HCT116 (cell line): ENCODE results near the gene ACACA. TPM values are rescaled to one million over a fixed set of nuclear protein-coding genes. Genes with fewer than 3 reads are reported as not detected.

ENCODE experiments used
- ATAC-seq: fragments of 200-7000 bp; cut with Tn5 transposase; 2 replicates; pipeline ENCODE4 v1.9.1; 2020; ENCODE audit warnings: mild to moderate bottlenecking, moderate library complexity
- BruUV-seq: library from RNA; stranded (reverse); fragments of 400-500 nt; replicated peaks from 2 replicates; lab custom pipeline; 2021; lab: Mats Ljungman, UMichigan
- CTCF ChIA-PET: fragments of 300-600 bp; sonication (Branson Sonifier 250); formaldehyde crosslinking; loops from one replicate; lab custom pipeline; 2021; ENCODE audit warnings: antibody characterized with exemption; lab: Charles Lee
- POLR2A ChIA-PET: fragments of 300-600, 350-600 bp; sonication (Branson Sonifier 250); formaldehyde crosslinking; loops from one replicate; lab custom pipeline; 2021; ENCODE audit warnings: antibody characterized with exemption; lab: Charles Lee
- RAD21 ChIA-PET, 2 experiments: fragments of 300-600 bp; sonication (Branson Sonifier 250); formaldehyde crosslinking; loops; one replicate each; lab custom pipeline; 2023; ENCODE audit warnings: low total read pairs in 2 of 2; ENCODE audit not compliant: uncharacterized antibody in 2 of 2, unreplicated experiment in 2 of 2, low non-redundant PET in 1 of 2; lab: Charles Lee
- DNase-seq: peaks from one replicate; pipeline ENCODE4 v3.0.0-alpha.2; 2010; ENCODE audit warnings: low read depth, low spot score
- H2AFZ ChIP-seq: fragments of 200-600 bp; shearing (Covaris generic), sonication (generic); 2 replicates; pipeline ENCODE4 v1.6.1; 2017; ENCODE audit warnings: low read depth, mixed run types, mixed read lengths, antibody characterized with exemption, low read length; ENCODE audit not compliant: poor library complexity, severe bottlenecking
- H3K27ac ChIP-seq: 2 replicates; pipeline ENCODE4 v1.5.1; 2012; ENCODE audit warnings: low read depth, low read length
- H3K27me3 ChIP-seq: fragments of 200-600 bp; sonication (generic); 2 replicates; pipeline ENCODE4 v1.6.1; 2016; ENCODE audit warnings: mixed run types, low read length, mixed read lengths; ENCODE audit not compliant: insufficient read depth
- H3K36me3 ChIP-seq, 2 experiments: fragments of 200-500 bp in 1 of 2; fragments of 200-600 bp in 1 of 2; sonication (Bioruptor generic) in 1 of 2; sonication (generic) in 1 of 2; 2 replicates each; pipeline versions ENCODE4 v1.5.1 to v1.6.1; 2014 to 2016; ENCODE audit warnings: low read length in 2 of 2, inconsistent platforms in 1 of 2, mixed read lengths in 1 of 2, mixed run types in 1 of 2; ENCODE audit not compliant: insufficient read depth in 2 of 2, control insufficient read depth in 1 of 2
- H3K4me1 ChIP-seq, 2 experiments: fragments of 200-600 bp in 1 of 2; sonication (generic) in 1 of 2; 2 replicates each; pipeline versions ENCODE4 v1.5.1 to v1.6.1; 2012 to 2017; ENCODE audit warnings: low read length in 2 of 2, inconsistent platforms in 1 of 2, mild to moderate bottlenecking in 1 of 2, mixed read lengths in 1 of 2, mixed run types in 1 of 2, moderate library complexity in 1 of 2; ENCODE audit not compliant: insufficient read depth in 2 of 2, control insufficient read depth in 1 of 2
- H3K4me2 ChIP-seq: fragments of 200-600 bp; sonication (generic); 2 replicates; pipeline ENCODE4 v1.6.1; 2017; ENCODE audit warnings: mixed run types, low read length, mixed read lengths
- H3K4me3 ChIP-seq, 2 experiments: fragments of 200-600 bp in 1 of 2; sonication (generic) in 1 of 2; replicated peaks in 1 of 2; 2 replicates each; pipeline ENCODE4 v1.5.1; 2011 to 2016; ENCODE audit warnings: low read length in 2 of 2, control low read depth in 1 of 2, low read depth in 1 of 2, mild to moderate bottlenecking in 1 of 2, mixed read lengths in 1 of 2, mixed run types in 1 of 2
- H3K79me2 ChIP-seq: fragments of 200-600 bp; sonication (generic); 2 replicates; pipeline ENCODE4 v1.6.1; 2017; ENCODE audit warnings: mild to moderate bottlenecking, mixed run types, low read length, moderate library complexity, mixed read lengths; ENCODE audit not compliant: insufficient read depth
- H3K9ac ChIP-seq: fragments of 200-600 bp; sonication (generic); 2 replicates; pipeline ENCODE4 v1.6.1; 2016; ENCODE audit warnings: low read length, mixed read lengths
- H3K9me2 ChIP-seq: fragments of 200-600 bp; sonication (generic), shearing (Covaris generic); 2 replicates; pipeline ENCODE4 v1.6.1; 2017; ENCODE audit warnings: mixed run types, mild to moderate bottlenecking, moderate library complexity; ENCODE audit not compliant: insufficient read depth
- H3K9me3 ChIP-seq, 2 experiments: fragments of 200-500 bp in 1 of 2; fragments of 200-600 bp in 1 of 2; sonication (Bioruptor generic) in 1 of 2; sonication (generic) in 1 of 2; 2 replicates each; pipeline ENCODE4 v1.6.1; 2014 to 2017; ENCODE audit warnings: low read length in 2 of 2, mixed read lengths in 2 of 2, inconsistent platforms in 1 of 2, low read depth in 1 of 2, mild to moderate bottlenecking in 1 of 2, mixed run types in 1 of 2, moderate library complexity in 1 of 2; ENCODE audit not compliant: control insufficient read depth in 1 of 2, insufficient read depth in 1 of 2
- H4K20me1 ChIP-seq: fragments of 200-600 bp; sonication (generic), shearing (Covaris generic); 2 replicates; pipeline ENCODE4 v1.6.1; 2017; ENCODE audit warnings: mixed run types, mild to moderate bottlenecking, moderate library complexity; ENCODE audit not compliant: insufficient read depth
- EGR1 ChIP-seq: IDR thresholded peaks from 2 replicates; pipeline ENCODE4 v1.6.1; 2012; ENCODE audit warnings: low read depth
- EZH2phosphoT487 ChIP-seq: fragments of 200-600 bp; IDR thresholded peaks from 2 replicates; pipeline ENCODE4 v1.6.1; 2018; ENCODE audit warnings: antibody characterized with exemption, borderline replicate concordance
- FOSL1 ChIP-seq: IDR thresholded peaks from 2 replicates; pipeline ENCODE4 v1.6.1; 2012; ENCODE audit warnings: low read depth
- POLR2AphosphoS5 ChIP-seq: IDR thresholded peaks from 2 replicates; pipeline ENCODE4 v1.6.1; 2011; ENCODE audit warnings: mild to moderate bottlenecking, low read depth, low read length, moderate library complexity
- REST ChIP-seq: IDR thresholded peaks from 2 replicates; pipeline ENCODE4 v1.6.1; 2012; ENCODE audit warnings: low read depth
- SIN3A ChIP-seq: IDR thresholded peaks from 2 replicates; pipeline ENCODE4 v1.6.1; 2012; ENCODE audit warnings: low read depth
- TCF7L2 ChIP-seq: IDR thresholded peaks from 2 replicates; pipeline ENCODE4 v1.7.0; 2011; ENCODE audit warnings: borderline replicate concordance, inconsistent platforms; ENCODE audit not compliant: insufficient read depth, insufficient read length; ENCODE audit errors: extremely low read depth
- YY1 ChIP-seq: IDR thresholded peaks from 2 replicates; pipeline ENCODE4 v1.6.1; 2011; ENCODE audit warnings: low read length, low read depth, moderate library complexity, mild to moderate bottlenecking; ENCODE audit not compliant: insufficient replicate concordance; ENCODE audit errors: extremely low read depth
- ZNF274 ChIP-seq: fragments of 200-500 bp; sonication (Bioruptor generic); IDR thresholded peaks from 2 replicates; pipeline ENCODE4 v1.6.1; 2014; ENCODE audit warnings: mild to moderate bottlenecking, low read depth, low read length, inconsistent platforms
- intact Hi-C: fragments of 100-400 bp; cut with micrococcal nuclease; formaldehyde crosslinking; loops from 2 replicates; pipeline ENCODE4 v1.10.0; 2022
- total RNA-seq: library from RNA; stranded (reverse); gene quantifications from one replicate; pipeline ENCODE4 v1.2.1, GENCODE V29; 2021; ENCODE audit not compliant: unreplicated experiment

ACACA gene
- total RNA-seq, 1 experiment from 2014 or later, result 161 TPM

- ChIA-PET CTCF (interaction anchor here (2.5 kb wide), 1 partner anchor 9 kb away, joined by 12 read pairs; no protein-coding TSS in a partner anchor), POLR2A (no interaction called here), RAD21 (no interaction called here)
- TF ChIP-seq REST, result no peak
- no peak for TF ChIP-seq TCF7L2
- TF ChIP-seq EGR1, result no peak
- TF ChIP-seq EZH2phosphoT487, result no peak
- TF ChIP-seq SIN3A, result no peak
- TF ChIP-seq YY1, result no peak
- no peak for TF ChIP-seq ZNF274
- no peak for TF ChIP-seq FOSL1
- no peak for TF ChIP-seq POLR2AphosphoS5
- no peak for DNase-seq
- H3K79me2 ChIP-seq, result no peaks in the 10 kb centered on the region
- intact Hi-C loops, result no loop called here
- ATAC-seq, result no peak
- H3K36me3 ChIP-seq, result no peaks in the 10 kb centered on the region
- H3K9me2 ChIP-seq, result no peaks in the 10 kb centered on the region
- H3K27me3 ChIP-seq, result no peaks in the 10 kb centered on the region
- H3K4me1 ChIP-seq, result no peaks in the 10 kb centered on the region
- no peaks in the 10 kb centered on the region for H3K9me3 ChIP-seq
- no peak overlapping the region for H2AFZ ChIP-seq
- no peak overlapping the region for H3K27ac ChIP-seq
- H4K20me1 ChIP-seq, result no peaks in the 10 kb centered on the region
- no TSS peak for BruUV-seq
- H3K9ac ChIP-seq, result no peak overlapping the region
- no peak overlapping the region for H3K4me2 ChIP-seq
- H3K4me3 ChIP-seq, result no peak overlapping the region
Measured at GRCh38 chr17:37382056-37382455, 24.6 kb downstream of the ACACA start.
